Measurements from ENCODE around the gene ZNF407. TPM values are rescaled to one million over a fixed set of nuclear protein-coding genes. Genes with fewer than 3 reads are reported as not detected.

The ZNF407 gene
- total and polyA plus RNA-seq, 2 experiments from 2014 or later, result 2.1 to 10.4 TPM

- Mint-ChIP-seq H3K27me3 (ENCODE audit: insufficient read depth, low read depth, poor library complexity) (peaks cover 8% of the 10 kb centered on the region), H3K4me3 (peak overlapping the region; percentile 8; the same call in 1 of the 3 replicates), H3K36me3 (ENCODE audit: low read depth) (no peaks in the 10 kb centered on the region), H3K4me1 (peaks cover 51% of the 10 kb centered on the region), H3K27ac (peak overlapping the region; percentile 84), H3K9me3 (no peaks in the 10 kb centered on the region)
- Histone ChIP-seq H3K9me2 (ENCODE audit: insufficient read depth) (0 out of 2 replicates have a peak, but pooled peaks cover 4% of the 10 kb centered on the region), H3K27me3 (ENCODE audit: insufficient read depth) (no peaks in the 10 kb centered on the region), H2AFZ (no peak overlapping the region), H3F3A (replicated peaks; ENCODE audit: low read depth) (no peaks in the 10 kb centered on the region), H3K79me2 (replicated peaks; ENCODE audit: insufficient read depth) (no peaks in the 10 kb centered on the region), H3K4me2 (peak overlapping the region; percentile 26), H3K4me3 (no peak overlapping the region), H3K36me3 (ENCODE audit: insufficient read depth) (no peaks in the 10 kb centered on the region), H4K20me1 (replicated peaks; ENCODE audit: insufficient read depth) (no peaks in the 10 kb centered on the region), H3K27ac (ENCODE audit: low read depth) (no peak overlapping the region), H3K4me1 (ENCODE audit: insufficient read depth) (peaks cover 40% of the 10 kb centered on the region)
- TF ChIP-seq NANOG (IDR thresholded peaks at IDR 0.05; ENCODE audit: borderline replicate concordance), result no peak
- TF ChIP-seq CTCF (conservative IDR thresholded peaks at IDR 0.05; ENCODE audit: low read depth in 2 of 2), result no peak
- DNase-seq (ENCODE audit: low spot score), result peak; percentile 10
- ATAC-seq, result peak; percentile 44; the same call in 2 of the 3 replicates
Observed at GRCh38 chr18:74804677-74805076, 207.0 kb downstream of the ZNF407 start.

- Mint-ChIP-seq H3K9me3 (no peaks in the 10 kb centered on the region), H3K27ac (no peak overlapping the region), H3K36me3 (ENCODE audit: low read depth) (no peaks in the 10 kb centered on the region), H3K4me1 (peaks cover 39% of the 10 kb centered on the region), H3K27me3 (ENCODE audit: insufficient read depth, low read depth, poor library complexity) (peaks cover 8% of the 10 kb centered on the region), H3K4me3 (no peak overlapping the region)
- H3K4me2 ChIP-seq, result no peak overlapping the region
- H3K9me2 ChIP-seq (ENCODE audit: insufficient read depth), result 0 out of 2 replicates have a peak, but pooled peaks cover 4% of the 10 kb centered on the region
- H3F3A ChIP-seq (replicated peaks; ENCODE audit: low read depth), result no peaks in the 10 kb centered on the region
- H3K36me3 ChIP-seq (ENCODE audit: insufficient read depth), result no peaks in the 10 kb centered on the region
- no peaks in the 10 kb centered on the region for H3K27me3 ChIP-seq (ENCODE audit: insufficient read depth)
- H2AFZ ChIP-seq, result no peak overlapping the region
- H3K4me3 ChIP-seq, result no peak overlapping the region
- H3K4me1 ChIP-seq (ENCODE audit: insufficient read depth), result peaks cover 26% of the 10 kb centered on the region
- ATAC-seq, result peak; percentile 26; the same call in 1 of the 3 replicates
- no peaks in the 10 kb centered on the region for H3K79me2 ChIP-seq (replicated peaks; ENCODE audit: insufficient read depth)
- DNase-seq (ENCODE audit: low spot score), result no peak
- H3K27ac ChIP-seq (ENCODE audit: low read depth), result no peak overlapping the region
- H4K20me1 ChIP-seq (replicated peaks; ENCODE audit: insufficient read depth), result no peaks in the 10 kb centered on the region
- TF ChIP-seq POLR2AphosphoS5 (IDR thresholded peaks at IDR 0.05; ENCODE audit: low read depth), result no peak
- TF ChIP-seq ETS1 (IDR thresholded peaks at IDR 0.05), result no peak
- TF ChIP-seq ZNF462 (CRISPR knock-in tag; IDR thresholded peaks at IDR 0.05), result no peak
- no peak for TF ChIP-seq STAT1 (IDR thresholded peaks at IDR 0.05; ENCODE audit: unreplicated experiment)
- no peak for TF ChIP-seq CREB1 (CRISPR knock-in tag; IDR thresholded peaks at IDR 0.05; ENCODE audit: low read depth)
- no peak for TF ChIP-seq EZH2phosphoT487 (IDR thresholded peaks at IDR 0.05; ENCODE audit: unreplicated experiment)
- no peak for TF ChIP-seq ZNF331 (CRISPR knock-in tag; IDR thresholded peaks at IDR 0.05; ENCODE audit: low read depth)
- TF ChIP-seq EZH2 (IDR thresholded peaks at IDR 0.05; ENCODE audit: low read depth, unreplicated experiment), result no peak
- no peak for TF ChIP-seq ZNF114 (CRISPR knock-in tag; IDR thresholded peaks at IDR 0.05)
- no peak for TF ChIP-seq JUNB (IDR thresholded peaks at IDR 0.05; ENCODE audit: unreplicated experiment)
Observed at GRCh38 chr18:74806073-74806472, 208.4 kb downstream of the ZNF407 start.
